Stimulated activated CD8-positive, alpha-beta memory T cell treated with anti-CD3 and anti-CD28 coated beads, Interleukin-12 subunit alpha, Interleukin-12 subunit beta, amount 100 ng/mL, for 24 hours (primary cell): ENCODE data around the gene PPP1R8.

Experiments used
- DNase-seq: peaks from one replicate; pipeline ENCODE4 v3.0.0-alpha.2; 2020; ENCODE audit errors: extremely low read depth

Gene PPP1R8

GRCh38 chr1:27894521-27894920, 63.9 kb downstream of the PPP1R8 start:
- DNase-seq: no peak
